GM18907 (cell line): ENCODE data around the gene FBXO36.

Experiments
- ATAC-seq: cut with Tn5 transposase; IDR thresholded peaks from one replicate; pipeline ENCODE4 v1.9.1; 2021; ENCODE audit warnings: mild to moderate bottlenecking, moderate library complexity; ENCODE audit not compliant: unreplicated experiment

Gene FBXO36

DNA sequence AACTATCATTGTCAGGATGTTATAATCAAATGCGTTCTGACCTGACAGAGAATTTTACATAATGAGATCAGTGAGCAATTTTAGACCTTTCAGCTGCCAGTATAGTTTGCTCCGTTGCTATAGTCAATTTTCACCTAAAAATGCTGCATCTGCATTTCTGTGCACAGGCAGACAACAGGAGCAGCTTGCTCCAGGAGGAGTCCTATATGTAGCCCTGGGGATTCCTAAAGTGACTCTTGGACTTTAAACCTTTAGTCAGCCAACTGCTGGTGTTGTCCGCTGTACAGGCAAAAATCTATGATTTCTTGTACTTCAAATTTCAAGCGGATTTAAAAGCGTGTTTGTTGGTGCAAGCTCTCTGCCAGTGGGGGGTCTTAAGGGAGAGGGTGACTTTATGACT, 120.7 kb downstream of the FBXO36 start:
- no peak for ATAC-seq

DNA sequence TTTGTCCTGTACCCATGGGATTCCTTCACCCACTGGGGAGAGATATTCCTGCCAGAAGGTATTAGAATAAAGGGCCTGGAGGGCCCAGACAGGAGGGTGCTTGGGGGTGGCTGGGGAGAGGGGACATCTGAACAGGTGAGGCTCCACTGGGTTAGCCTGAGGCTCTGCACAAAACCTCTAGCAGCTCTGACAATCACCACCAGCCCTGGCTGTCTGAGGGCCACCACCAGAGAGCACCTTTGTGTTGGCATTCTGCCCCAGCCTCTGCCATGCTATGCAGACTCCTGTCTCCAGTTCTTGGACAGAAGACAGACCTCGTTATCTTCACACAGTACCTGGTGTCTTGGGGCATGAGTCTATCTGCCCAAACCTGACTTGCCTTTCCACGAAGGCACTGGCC, 121.2 kb downstream of the FBXO36 start:
- no peak for ATAC-seq

DNA sequence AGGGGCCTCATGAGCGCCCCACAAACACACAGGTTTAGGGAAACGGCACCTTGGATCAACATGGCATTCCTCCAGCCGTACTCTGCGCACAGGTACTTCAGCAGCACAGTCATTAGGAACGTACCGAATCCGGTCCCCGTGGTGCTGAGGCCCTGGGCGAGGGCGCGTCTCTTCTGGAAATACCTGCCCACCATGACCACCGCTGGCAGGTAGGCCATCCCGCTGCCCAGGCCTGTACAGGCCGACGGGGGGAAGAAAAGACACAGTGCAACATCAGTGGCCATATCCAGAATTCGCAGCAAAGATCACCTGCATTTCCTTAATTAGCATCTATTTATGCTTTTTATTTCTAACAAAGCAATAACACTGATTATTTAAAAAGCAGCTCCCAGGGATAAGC, 124.2 kb downstream of the FBXO36 start:
- no peak for ATAC-seq

DNA sequence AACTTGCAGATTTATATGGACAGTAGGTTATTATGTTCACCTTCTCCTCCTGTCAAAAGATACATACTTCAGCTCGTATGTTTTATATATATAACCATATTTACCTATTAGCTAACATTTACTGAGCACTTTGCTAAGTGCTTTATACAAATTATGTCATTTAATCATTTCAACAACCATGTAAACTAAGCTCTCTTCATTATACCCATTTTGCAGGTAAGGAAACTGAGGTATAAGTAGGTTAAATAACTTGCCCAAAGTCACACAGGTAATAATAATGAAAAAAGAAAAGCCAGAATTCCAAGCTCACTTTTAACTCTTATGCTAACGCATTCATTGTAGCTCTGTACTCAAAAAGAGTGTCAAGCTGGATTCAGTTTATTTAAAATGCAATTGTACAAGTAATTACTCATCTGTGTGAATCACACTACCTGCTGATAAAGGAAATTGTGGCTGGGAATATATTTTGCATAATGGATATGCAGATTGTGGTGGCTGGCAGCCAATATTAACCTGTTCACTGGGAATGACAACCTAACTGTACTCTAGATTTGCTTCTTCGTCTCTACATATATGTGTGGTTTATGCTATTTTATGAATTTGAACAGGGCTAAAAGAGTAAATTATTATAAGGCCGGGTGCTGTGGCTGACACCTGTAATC, 125.8 kb downstream of the FBXO36 start:
- ATAC-seq = no peak

DNA sequence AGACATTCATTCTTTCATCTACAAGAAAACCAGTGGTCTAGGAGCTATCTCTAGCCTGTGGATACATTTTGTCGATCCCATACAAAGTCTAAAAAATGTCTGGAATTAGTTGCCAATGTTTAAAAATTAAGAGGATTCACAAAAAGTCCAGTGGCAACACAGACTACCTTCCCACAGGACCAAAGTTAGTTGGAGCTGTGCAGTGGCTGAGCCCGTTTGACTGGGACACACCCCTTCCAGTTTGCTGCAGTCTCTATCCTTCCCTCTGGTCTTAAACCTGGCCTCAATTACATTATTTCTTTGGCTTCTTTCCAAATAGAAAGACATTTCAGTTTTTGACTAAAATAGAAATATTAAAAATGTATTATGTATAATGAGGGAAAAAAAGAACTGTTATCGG, 127.8 kb downstream of the FBXO36 start:
- no peak for ATAC-seq

DNA sequence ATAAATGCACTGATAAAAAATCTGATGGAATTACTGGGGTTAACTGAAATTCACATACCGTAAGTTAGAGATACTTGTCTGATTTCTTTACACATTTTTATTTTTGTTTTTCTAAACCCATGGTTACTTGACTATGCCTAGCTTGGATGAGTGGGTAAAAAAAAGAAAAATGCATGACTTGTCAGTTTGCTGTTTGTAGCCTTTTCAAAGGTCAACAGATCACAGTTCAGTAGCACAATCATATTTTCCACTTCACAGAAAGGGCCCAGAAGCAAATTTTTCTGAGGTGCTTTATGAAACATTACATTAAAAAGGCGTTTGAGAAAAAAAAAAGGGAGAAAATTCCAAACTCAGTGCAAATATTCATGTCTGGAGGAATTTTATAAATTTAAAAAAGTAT, 130.0 kb downstream of the FBXO36 start:
- ATAC-seq = no peak

DNA sequence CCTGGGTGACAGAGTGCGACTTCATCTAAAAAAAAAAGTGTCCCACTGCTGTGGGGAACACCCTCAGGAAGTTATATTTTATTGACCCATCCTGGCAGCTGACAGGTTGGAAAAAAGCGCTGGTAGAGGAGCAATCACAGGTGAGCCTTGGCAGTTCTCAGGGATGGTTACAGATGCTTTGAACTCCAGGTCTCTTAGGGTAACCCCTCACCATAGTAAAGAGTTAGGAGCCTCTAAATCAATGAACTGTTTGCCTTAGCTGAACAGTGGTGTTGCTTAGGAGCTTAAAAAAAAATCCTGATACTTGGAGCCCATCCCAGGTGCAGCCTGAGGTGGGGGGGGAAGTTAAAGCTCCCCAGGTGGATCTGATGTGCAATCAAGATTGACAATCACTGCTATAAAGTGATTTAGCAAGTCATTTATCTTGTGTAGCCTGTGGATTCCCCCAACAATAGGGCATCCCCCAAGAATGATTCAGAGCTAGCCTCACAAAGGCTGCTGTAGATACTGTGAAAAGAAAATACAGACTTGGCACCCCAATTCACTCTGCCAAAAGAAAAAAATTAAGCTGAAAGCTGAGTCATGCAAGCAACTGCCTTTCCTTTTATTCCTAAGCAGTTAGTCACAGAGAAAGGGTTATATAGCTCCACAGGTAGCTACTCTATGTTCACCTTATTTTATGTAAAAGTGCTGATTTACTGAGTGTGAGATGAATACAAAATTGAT, 131.6 kb downstream of the FBXO36 start:
- no peak for ATAC-seq

DNA sequence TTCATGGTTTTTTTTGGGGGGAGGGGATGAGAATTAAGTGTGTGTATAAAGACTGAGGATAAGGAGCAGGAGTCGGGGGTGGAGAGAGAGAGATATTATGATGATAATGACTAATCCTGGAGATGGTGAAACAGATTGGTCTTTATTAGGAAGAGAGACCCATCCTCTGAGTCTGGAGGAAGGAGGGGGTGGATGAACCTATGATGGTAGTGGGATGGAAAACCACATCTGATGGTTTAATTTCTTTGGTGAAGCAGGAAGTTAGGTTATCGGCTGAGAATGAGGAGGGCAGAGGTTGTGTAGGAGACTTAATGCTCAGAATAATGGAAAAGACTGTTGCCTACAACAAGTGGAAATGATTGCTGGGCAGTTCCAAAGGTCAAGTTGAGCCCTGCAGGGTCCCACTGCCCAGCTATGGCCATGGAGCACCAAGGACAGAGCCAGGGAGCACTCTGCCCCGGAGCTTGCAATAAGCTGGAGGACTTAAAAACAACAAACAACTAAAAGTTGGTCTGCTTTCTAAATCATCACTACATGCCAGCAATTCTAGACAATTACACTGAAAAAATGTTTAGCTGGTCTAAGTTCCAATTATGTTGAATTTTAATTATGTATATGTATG, 138.5 kb downstream of the FBXO36 start:
- ATAC-seq = no peak
